C4-2B (cell line): ENCODE results near the gene RUNX3.

ENCODE experiments used
- ZFX ChIP-seq: fragments of 450-650 bp; IDR thresholded peaks from 2 replicates; pipeline ENCODE4 v1.6.1; 2017
- TF ChIP-seq, protein P1 (sequence below): fragments of 450-650 bp; conservative IDR thresholded peaks from 2 replicates; pipeline ENCODE4 v1.5.1; 2017; ENCODE audit warnings: mild to moderate bottlenecking

DNA sequence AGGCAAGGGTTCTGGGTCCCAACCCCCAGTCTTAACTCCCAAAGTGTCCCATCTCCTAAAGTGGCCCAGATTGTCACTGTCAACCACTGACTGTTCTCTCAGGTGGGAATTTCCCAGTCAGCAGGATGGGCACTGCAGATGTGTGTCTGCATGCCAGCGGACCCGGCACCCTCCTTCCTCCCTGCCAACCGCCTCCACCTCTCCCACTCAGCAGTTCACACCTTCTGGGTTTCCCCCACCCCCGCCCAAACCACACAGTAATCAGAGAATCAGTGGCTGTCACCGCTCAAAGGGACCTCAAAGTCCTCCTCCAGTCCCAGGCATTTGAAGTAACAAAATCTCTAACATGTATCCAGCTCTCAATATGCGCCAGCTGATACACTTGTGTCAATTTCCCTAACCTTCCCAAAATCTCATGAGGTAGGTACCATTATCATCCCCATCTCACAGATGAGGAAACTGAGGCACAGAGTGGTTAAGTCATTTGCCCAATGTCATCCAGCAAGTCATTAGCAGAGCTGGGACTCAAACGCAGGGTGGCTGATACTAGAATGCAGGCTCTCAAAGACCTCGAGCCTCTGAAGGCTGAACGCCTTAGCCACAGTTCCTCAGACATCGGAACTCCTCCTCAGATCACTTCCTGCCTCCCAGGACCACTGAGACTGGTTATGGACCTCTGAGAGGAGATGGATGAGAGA, 4.8 kb downstream of the RUNX3 start:
- TF ChIP-seq, protein P1, sequence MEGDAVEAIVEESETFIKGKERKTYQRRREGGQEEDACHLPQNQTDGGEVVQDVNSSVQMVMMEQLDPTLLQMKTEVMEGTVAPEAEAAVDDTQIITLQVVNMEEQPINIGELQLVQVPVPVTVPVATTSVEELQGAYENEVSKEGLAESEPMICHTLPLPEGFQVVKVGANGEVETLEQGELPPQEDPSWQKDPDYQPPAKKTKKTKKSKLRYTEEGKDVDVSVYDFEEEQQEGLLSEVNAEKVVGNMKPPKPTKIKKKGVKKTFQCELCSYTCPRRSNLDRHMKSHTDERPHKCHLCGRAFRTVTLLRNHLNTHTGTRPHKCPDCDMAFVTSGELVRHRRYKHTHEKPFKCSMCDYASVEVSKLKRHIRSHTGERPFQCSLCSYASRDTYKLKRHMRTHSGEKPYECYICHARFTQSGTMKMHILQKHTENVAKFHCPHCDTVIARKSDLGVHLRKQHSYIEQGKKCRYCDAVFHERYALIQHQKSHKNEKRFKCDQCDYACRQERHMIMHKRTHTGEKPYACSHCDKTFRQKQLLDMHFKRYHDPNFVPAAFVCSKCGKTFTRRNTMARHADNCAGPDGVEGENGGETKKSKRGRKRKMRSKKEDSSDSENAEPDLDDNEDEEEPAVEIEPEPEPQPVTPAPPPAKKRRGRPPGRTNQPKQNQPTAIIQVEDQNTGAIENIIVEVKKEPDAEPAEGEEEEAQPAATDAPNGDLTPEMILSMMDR = no peak
- TF ChIP-seq ZFX = no peak
